Mammary epithelial cell (primary cell): ENCODE results near the gene OSCP1.
"Not testable (repeated sequence)": the region's sequence is repeated elsewhere in the genome, so short reads cannot be mapped to it uniquely, and the experiment has no call there.

ENCODE experiments used
- EZH2 ChIP-seq: IDR thresholded peaks from 2 replicates; pipeline ENCODE4 v1.6.1; 2012; ENCODE audit warnings: low read length, inconsistent platforms, borderline replicate concordance
- TF ChIP-seq, protein P1 (sequence below), 2 donors: IDR thresholded peaks in 1 of 2; conservative IDR thresholded peaks in 1 of 2; 2 replicates each; pipeline ENCODE4 v1.5.1; 2011 to 2012; ENCODE audit warnings: inconsistent platforms in 2 of 2, low read length in 2 of 2, mild to moderate bottlenecking in 2 of 2, control low read depth in 1 of 2, low read depth in 1 of 2; ENCODE audit not compliant: insufficient read depth in 1 of 2; ENCODE audit errors: extremely low read depth in 1 of 2

DNA sequence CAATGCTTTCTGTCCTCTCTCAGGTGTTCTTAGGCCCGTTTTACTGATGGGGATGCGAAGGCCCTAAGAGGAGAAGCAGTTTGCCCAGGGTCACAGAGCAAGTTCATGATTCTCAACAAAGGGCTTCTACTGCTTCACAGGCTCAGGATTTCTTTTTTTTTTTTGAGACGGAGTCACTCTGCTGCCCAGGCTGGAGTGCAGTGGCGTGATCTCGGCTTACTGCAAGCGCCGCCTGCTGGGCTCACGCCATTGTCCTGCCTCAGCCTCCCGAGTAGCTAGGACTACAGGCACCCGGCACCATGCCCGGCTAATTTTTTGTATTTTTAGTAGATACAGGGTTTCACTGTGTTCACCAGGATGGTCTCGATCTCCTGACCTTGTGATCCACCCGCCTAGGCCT lies 27.4 kb upstream of the OSCP1 start:
- not testable (repeated sequence) for TF ChIP-seq EZH2
- TF ChIP-seq, protein P1, sequence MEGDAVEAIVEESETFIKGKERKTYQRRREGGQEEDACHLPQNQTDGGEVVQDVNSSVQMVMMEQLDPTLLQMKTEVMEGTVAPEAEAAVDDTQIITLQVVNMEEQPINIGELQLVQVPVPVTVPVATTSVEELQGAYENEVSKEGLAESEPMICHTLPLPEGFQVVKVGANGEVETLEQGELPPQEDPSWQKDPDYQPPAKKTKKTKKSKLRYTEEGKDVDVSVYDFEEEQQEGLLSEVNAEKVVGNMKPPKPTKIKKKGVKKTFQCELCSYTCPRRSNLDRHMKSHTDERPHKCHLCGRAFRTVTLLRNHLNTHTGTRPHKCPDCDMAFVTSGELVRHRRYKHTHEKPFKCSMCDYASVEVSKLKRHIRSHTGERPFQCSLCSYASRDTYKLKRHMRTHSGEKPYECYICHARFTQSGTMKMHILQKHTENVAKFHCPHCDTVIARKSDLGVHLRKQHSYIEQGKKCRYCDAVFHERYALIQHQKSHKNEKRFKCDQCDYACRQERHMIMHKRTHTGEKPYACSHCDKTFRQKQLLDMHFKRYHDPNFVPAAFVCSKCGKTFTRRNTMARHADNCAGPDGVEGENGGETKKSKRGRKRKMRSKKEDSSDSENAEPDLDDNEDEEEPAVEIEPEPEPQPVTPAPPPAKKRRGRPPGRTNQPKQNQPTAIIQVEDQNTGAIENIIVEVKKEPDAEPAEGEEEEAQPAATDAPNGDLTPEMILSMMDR (conservative IDR thresholded peaks at IDR 0.05 in 1 of 2, IDR thresholded peaks at IDR 0.05 in 1 of 2; ENCODE audit: extremely low read depth in 1 of 2, insufficient read depth in 1 of 2, low read depth in 1 of 2, low read length in 2 of 2): not testable (repeated sequence)
